HepG2 (cell line): ENCODE data around the gene C19orf73. TPM values are rescaled to one million over a fixed set of nuclear protein-coding genes. Genes with fewer than 3 reads are reported as not detected.

ENCODE experiments used
- ATF7-NPFF ChIP-seq: sonication (generic); formaldehyde crosslinking; IDR thresholded peaks from 2 replicates; pipeline ENCODE4 v1.8.1; 2023; ENCODE audit warnings: mild to moderate bottlenecking, low read depth, missing genetic modification reagents, moderate library complexity
- DRAP1 ChIP-seq: IDR thresholded peaks from 2 replicates; pipeline ENCODE4 v1.6.1; 2016; ENCODE audit warnings: missing genetic modification reagents, missing compliant biosample characterization
- FOXA3 ChIP-seq: IDR thresholded peaks from 2 replicates; pipeline ENCODE4 v1.6.1; 2016; ENCODE audit warnings: missing genetic modification reagents, missing compliant biosample characterization
- GZF1 ChIP-seq: sonication (generic); formaldehyde crosslinking; IDR thresholded peaks from 2 replicates; pipeline ENCODE4 v1.5.1; 2020; ENCODE audit warnings: mild to moderate bottlenecking, missing genetic modification reagents
- ISL2 ChIP-seq: sonication (generic); formaldehyde crosslinking; IDR thresholded peaks from 2 replicates; pipeline ENCODE4 v1.5.0; 2020; ENCODE audit warnings: missing genetic modification reagents
- KLF11 ChIP-seq: IDR thresholded peaks from 2 replicates; pipeline ENCODE4 v1.6.1; 2016; ENCODE audit warnings: missing compliant biosample characterization
- KLF12 ChIP-seq: sonication (generic); formaldehyde crosslinking; IDR thresholded peaks from 2 replicates; pipeline ENCODE4 v1.4.0; 2020; ENCODE audit warnings: missing genetic modification reagents, borderline replicate concordance
- KMT2A ChIP-seq: sonication (generic); formaldehyde crosslinking; IDR thresholded peaks from 2 replicates; pipeline ENCODE4 v1.4.0; 2020; ENCODE audit warnings: missing genetic modification reagents
- MXD1 ChIP-seq: sonication (generic); formaldehyde crosslinking; IDR thresholded peaks from 2 replicates; pipeline ENCODE4 v1.4.0; 2020; ENCODE audit warnings: mild to moderate bottlenecking, missing genetic modification reagents
- NCOA5 ChIP-seq: sonication (generic); formaldehyde crosslinking; IDR thresholded peaks from 2 replicates; pipeline ENCODE4 v1.4.0; 2020; ENCODE audit warnings: missing genetic modification reagents
- PAX8 ChIP-seq: sonication (generic); formaldehyde crosslinking; IDR thresholded peaks from 2 replicates; pipeline ENCODE4 v1.8.0; 2022; ENCODE audit warnings: mild to moderate bottlenecking, missing genetic modification reagents, borderline replicate concordance
- RXRA ChIP-seq: sonication (generic); formaldehyde crosslinking; IDR thresholded peaks from 2 replicates; pipeline ENCODE4 v1.5.1; 2020; ENCODE audit warnings: missing genetic modification reagents
- SMAD3 ChIP-seq: sonication (generic); formaldehyde crosslinking; IDR thresholded peaks from 2 replicates; pipeline ENCODE4 v1.4.0; 2020; ENCODE audit warnings: missing genetic modification reagents
- SP4 ChIP-seq: sonication (generic); formaldehyde crosslinking; IDR thresholded peaks from 2 replicates; pipeline ENCODE4 v1.8.1; 2023; ENCODE audit warnings: mild to moderate bottlenecking, missing genetic modification reagents
- ZFX ChIP-seq: sonication (generic); formaldehyde crosslinking; IDR thresholded peaks from 2 replicates; pipeline ENCODE4 v1.4.0; 2020; ENCODE audit warnings: mild to moderate bottlenecking, low read depth, missing genetic modification reagents, moderate library complexity
- ZNF138 ChIP-seq: sonication (generic); formaldehyde crosslinking; IDR thresholded peaks from 2 replicates; pipeline ENCODE4 v1.5.0; 2020; ENCODE audit warnings: mild to moderate bottlenecking, low read depth, missing genetic modification reagents
- ZNF253 ChIP-seq: sonication (generic); formaldehyde crosslinking; IDR thresholded peaks from 2 replicates; pipeline ENCODE4 v1.8.0; 2022; ENCODE audit warnings: mild to moderate bottlenecking, missing genetic modification reagents, borderline replicate concordance
- ZNF343 ChIP-seq: sonication (generic); formaldehyde crosslinking; IDR thresholded peaks from 2 replicates; pipeline ENCODE4 v1.4.0; 2020; ENCODE audit warnings: mild to moderate bottlenecking, missing genetic modification reagents
- ZNF550 ChIP-seq: sonication (generic); formaldehyde crosslinking; IDR thresholded peaks from 2 replicates; pipeline ENCODE4 v1.4.0; 2020; ENCODE audit warnings: mild to moderate bottlenecking, missing genetic modification reagents, borderline replicate concordance
- ZNF737 ChIP-seq: sonication (generic); formaldehyde crosslinking; IDR thresholded peaks from 2 replicates; pipeline ENCODE4 v1.5.0; 2020; ENCODE audit warnings: missing genetic modification reagents, mild to moderate bottlenecking, borderline replicate concordance
- ZNF780A ChIP-seq: sonication (generic); formaldehyde crosslinking; IDR thresholded peaks from 2 replicates; pipeline ENCODE4 v1.8.0; 2022; ENCODE audit warnings: mild to moderate bottlenecking, missing genetic modification reagents, moderate library complexity
- polyA plus RNA-seq, 8 experiments: library from polyadenylated mRNA; depleted of rRNA in 3 of 8; stranded (reverse) in 7 of 8; unstranded in 1 of 8; fragments of >200 nt; fragmentation: Illumina TruSeq in 4 of 8; extraction: Trizol in 4 of 8; gene quantifications; 2 replicates each; pipeline versions ENCODE4 v1.2.1 to v1.2.3, GENCODE V29; 2011 to 2016; ENCODE audit warnings: low read depth in 4 of 8, missing spikeins in 1 of 8, mixed read lengths in 1 of 8; ENCODE audit not compliant: insufficient read depth in 1 of 8
- total RNA-seq, 5 experiments: library from RNA; depleted of rRNA; stranded (reverse); fragments of >200 nt; fragmentation: Illumina TruSeq; extraction: Trizol; gene quantifications; 2 replicates each; pipeline ENCODE4 v1.2.3, GENCODE V29; 2016; ENCODE audit warnings: low read depth in 1 of 5
- TF ChIP-seq, protein P1 (sequence below): sonication (generic); formaldehyde crosslinking; IDR thresholded peaks from 2 replicates; pipeline ENCODE4 v1.4.0; 2020; ENCODE audit warnings: mild to moderate bottlenecking, missing genetic modification reagents

C19orf73 gene
- total and polyA plus RNA-seq, 2 of the 13 experiments (the other 11 are each of a cell fraction or from before 2014, with no cell fraction given) = 1.4 to 1.5 TPM

- TF ChIP-seq KLF11 (CRISPR knock-in tag) (peak; percentile 42; the same call in 1 of the 2 replicates), DRAP1 (CRISPR knock-in tag) (peak; percentile 43; the same call in 1 of the 2 replicates), ATF7-NPFF (CRISPR knock-in tag) (peak; percentile 69; the same call in 1 of the 2 replicates), ZNF343 (CRISPR knock-in tag) (no peak), ZNF780A (CRISPR knock-in tag) (no peak), ZNF253 (CRISPR knock-in tag) (no peak), GZF1 (CRISPR knock-in tag) (0 out of 2 replicates have a peak, but pooled peaks have one; percentile 46), PAX8 (no peak), ZNF138 (CRISPR knock-in tag) (no peak), ZNF550 (CRISPR knock-in tag) (no peak), MXD1 (CRISPR knock-in tag) (peak; percentile 89), RXRA (CRISPR knock-in tag) (peak; percentile 81), KLF12 (peak; percentile 73), SMAD3 (CRISPR knock-in tag) (peak; percentile 79), KMT2A (CRISPR knock-in tag) (peak; percentile 80; the same call in 1 of the 2 replicates), FOXA3 (CRISPR knock-in tag) (0 out of 2 replicates have a peak, but pooled peaks have one; percentile 7), ISL2 (peak; percentile 72), SP4 (CRISPR knock-in tag) (peak; percentile 96), NCOA5 (CRISPR knock-in tag) (0 out of 2 replicates have a peak, but pooled peaks have one; percentile 36), ZFX (CRISPR knock-in tag) (peak; percentile 100), ZNF737 (CRISPR knock-in tag) (peak; percentile 86; the same call in 1 of the 2 replicates)
- TF ChIP-seq, protein P1, sequence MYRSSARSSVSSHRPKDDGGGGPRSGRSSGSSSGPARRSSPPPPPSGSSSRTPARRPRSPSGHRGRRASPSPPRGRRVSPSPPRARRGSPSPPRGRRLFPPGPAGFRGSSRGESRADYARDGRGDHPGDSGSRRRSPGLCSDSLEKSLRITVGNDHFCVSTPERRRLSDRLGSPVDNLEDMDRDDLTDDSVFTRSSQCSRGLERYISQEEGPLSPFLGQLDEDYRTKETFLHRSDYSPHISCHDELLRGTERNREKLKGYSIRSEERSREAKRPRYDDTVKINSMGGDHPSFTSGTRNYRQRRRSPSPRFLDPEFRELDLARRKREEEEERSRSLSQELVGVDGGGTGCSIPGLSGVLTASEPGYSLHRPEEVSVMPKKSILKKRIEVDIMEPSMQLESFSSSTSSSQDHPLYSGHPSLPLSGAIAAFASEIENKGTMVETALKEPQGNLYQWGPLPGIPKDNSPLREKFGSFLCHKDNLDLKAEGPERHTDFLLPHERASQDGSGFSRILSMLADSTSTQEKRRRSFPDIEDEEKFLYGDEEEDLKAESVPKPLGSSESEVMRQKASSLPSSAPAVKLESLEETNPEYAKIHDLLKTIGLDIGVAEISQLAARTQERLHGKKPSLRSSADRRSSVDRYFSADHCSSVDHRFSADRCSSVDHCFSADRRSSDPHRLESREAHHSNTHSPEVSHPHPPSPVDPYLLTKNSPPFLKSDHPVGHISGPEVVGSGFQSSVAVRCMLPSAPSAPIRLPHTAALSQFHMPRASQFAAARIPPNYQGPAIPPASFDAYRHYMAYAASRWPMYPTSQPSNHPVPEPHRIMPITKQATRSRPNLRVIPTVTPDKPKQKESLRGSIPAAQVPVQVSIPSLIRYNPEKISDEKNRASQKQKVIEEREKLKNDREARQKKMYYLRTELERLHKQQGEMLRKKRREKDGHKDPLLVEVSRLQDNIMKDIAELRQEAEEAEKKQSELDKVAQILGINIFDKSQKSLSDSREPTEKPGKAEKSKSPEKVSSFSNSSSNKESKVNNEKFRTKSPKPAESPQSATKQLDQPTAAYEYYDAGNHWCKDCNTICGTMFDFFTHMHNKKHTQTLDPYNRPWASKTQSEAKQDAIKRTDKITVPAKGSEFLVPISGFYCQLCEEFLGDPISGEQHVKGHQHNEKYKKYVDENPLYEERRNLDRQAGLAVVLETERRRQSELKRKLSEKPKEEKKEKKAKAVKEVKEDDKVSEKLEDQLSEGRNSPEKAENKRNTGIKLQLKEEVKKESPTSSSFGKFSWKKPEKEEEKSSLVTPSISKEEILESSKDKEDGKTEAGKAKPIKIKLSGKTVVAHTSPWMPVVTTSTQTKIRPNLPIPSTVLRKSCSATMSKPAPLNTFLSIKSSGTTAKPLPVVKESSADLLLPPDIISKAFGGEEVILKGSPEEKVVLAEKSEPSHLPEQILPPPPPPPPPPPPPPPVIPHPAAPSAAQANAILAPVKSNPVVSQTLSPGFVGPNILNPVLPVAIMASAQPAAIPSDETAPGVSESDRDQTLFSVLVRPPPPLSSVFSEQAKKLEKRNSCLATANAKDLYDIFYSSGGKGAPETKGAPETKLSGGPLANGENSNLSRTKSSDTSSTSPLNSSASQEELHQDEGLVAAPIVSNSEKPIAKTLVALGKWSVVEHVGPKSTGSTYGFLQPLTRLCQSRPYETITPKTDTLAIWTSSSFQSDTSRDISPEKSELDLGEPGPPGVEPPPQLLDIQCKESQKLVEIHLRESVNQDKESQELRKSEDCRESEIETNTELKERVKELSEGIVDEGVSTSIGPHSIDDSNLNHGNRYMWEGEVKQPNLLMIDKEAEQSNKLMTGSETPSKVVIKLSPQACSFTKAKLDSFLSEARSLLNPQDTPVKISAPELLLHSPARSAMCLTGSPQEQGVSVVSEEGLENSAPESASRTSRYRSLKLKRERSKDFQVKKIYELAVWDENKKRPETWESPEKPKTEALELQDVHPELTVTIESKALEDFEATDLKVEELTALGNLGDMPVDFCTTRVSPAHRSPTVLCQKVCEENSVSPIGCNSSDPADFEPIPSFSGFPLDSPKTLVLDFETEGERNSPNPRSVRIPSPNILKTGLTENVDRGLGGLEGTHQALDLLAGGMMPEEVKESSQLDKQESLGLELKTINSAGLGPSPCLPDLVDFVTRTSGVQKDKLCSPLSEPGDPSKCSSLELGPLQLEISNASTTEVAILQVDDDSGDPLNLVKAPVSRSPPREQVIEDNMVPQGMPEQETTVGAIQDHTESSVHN (CRISPR knock-in tag) = no peak
Observed at GRCh38 chr19:49085020-49085867, 33.7 kb downstream of the C19orf73 start, which contains the start of gene SNRNP70 (continued).
